ENCODE measurements around the gene WDR1. TPM values are rescaled to one million over a fixed set of nuclear protein-coding genes. Genes with fewer than 3 reads are reported as not detected.
A peak's percentile ranks its signal among the peaks of the same experiment; 100 is the strongest.

Gene WDR1
- total RNA-seq, 1 experiment from 2014 or later = 271 TPM

DNA sequence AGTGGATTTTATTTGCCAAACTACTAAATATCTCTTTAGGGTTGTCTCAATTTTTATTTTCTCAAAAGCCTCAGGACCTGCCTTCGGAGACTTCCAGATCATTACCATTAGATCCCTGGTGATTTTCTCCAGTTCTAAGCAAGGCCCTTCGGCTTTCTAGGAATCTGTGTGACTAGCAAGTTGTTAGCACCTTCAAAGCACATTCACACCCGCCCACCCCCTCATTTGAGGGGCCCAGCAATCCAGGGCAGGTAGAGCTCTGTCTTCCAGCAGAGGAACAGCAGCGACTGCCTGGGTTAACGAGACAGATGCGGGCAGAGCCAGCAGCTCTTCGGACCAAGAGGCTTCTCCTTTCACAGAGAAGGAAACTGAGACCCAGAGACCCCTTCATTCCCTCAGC lies 2.0 kb downstream of the WDR1 start:
- DNase-seq (ENCODE audit: low spot score) = no peak

DNA sequence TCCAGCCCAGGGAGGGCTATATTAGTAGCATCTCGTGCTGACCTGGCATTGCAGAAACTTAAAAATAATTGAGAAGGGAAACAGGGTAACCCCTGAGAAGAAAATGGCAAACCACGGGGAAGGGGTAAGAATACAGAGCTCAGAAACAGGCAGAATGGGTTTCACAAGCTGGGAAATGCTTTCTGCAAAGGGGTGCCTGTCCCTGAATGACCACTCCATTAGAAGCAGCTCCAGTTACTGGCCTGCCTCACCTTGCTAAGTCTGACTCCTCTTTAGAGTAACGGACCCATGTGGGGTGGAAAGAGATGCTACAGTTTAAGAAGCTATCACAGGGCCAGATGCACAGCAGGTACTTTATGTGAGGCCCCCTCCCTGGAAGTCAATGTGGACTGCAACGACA lies 2.5 kb downstream of the WDR1 start:
- DNase-seq (ENCODE audit: low spot score) = no peak

DNA sequence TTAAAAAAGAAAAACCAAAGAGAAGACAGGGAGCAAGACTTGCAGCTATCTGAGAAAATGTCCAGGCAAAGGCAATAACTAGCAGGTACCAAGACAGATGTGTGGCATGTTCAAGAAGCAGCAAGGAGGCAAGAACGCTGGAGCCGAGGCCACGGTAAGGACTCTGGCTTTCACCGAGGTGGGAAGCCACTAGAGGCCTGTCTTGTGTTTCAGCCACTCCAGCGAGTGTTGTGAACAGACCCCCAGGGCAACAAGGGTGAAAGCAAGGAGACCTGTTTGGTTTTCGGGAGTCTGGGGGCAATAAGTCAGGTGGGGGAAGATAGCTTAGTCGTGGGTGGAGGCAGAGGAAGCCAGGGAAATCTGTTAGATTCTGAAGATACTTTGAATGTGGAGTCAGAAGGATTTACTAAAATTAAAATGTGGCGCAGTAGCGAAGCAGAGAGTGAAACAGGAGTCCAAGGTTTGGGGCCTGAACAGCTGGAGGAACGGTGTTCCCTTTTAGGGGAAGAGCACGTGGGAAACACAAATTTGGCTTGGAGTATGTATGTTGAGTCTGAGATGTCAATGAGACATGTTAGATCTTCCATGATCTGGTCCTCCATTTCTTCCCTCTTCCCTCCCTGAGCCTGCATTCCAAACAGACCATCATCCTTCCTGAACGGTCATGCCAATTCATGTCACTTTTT lies 3.1 kb downstream of the WDR1 start:
- no peak for DNase-seq (ENCODE audit: low spot score)

DNA sequence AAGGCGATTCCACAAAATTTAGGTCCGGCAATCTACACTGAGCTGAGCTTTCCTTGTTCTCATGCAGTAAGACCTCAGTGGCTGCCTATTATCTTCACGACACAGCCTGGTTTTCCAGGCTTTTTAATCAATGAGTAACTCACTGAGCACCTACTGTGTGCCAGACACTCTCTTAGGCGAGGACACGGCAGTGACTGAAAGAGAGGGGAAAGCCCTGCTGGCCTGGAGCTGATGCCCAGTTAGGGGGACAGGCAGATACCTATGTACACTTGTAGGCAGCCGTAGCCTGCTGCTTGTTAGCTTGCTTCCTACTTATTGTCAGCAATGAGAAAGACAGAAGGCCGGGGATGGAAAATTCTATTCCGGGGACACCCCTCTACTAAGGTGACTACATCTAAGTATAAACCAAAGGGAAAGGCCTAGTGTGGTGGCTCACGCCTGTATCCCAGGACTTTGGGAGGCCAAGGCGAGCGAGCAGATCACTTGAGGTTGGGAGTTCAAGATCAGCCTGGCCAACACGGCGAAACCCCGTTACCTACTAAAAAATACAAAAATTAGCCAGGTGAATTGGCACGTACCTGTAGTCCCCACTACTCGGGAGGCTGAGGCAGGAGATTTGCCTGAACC lies 3.8 kb downstream of the WDR1 start:
- no peak for DNase-seq (ENCODE audit: low spot score)

DNA sequence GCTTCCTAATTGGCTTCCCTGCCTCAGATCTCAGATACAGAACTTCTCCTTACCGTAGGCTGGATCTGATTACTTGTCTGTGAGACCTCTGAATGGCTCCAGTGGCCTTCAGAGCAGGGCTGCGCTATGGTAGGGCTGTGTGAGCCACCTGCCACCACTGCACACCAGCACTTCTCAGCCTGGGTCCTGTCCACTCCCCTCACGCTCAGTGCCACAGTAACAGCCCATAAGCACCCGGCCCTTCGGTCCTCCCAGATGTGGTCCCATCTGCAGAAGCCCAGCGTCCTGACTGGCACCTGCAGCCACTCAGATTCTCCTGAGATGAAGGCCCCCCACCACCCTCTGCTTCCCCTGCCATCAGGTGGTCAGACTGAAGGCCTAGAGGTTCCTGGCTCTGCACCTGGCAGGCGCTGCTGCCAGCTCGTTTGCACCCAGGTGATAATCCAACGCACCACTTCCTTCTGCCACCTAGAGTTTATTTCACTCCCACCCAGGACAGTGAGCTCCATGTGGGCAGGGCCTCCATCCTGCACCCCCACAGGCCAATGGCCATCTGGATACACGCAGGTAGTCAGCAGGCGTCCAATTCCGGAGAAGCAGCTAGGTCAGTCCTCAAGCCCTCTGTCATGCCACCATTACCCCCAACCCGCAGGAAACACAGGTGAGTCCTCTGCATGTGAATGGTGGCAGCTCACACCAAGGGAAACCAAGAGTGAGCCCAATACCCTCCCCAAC lies 5.4 kb downstream of the WDR1 start:
- DNase-seq (ENCODE audit: low spot score) = no peak

DNA sequence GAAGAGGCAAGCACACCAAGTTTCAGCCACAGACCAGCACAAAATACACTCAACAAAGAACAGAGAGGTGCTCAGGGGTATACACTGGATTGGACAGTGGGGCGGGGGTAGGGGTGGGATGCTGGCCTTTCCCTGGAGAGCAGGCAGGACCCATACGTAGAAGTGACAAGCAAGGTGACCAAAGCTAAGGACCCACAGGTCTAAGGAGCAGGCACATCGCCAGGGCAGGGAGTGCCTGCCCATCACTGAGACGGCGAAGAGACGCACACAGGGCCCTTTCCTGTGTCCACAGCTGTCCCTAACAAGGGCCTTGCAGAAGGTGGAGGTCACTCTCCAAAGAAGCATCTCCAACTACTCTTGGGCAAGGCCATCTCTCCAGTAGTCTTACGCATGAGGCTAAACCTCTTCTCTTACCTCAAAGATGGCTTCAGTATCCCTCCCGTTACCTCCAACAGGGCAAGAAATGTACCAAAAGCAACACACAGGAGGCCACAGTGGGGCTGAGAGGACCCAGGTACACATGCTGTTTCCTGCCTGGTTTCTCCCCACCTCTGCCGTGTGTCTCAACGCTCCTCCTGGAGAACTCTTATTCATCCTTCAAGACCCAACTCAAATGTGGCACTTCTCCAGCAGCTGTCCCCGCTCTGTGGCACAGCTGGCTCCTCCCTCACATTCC lies 6.5 kb downstream of the WDR1 start:
- DNase-seq (ENCODE audit: low spot score) = no peak

DNA sequence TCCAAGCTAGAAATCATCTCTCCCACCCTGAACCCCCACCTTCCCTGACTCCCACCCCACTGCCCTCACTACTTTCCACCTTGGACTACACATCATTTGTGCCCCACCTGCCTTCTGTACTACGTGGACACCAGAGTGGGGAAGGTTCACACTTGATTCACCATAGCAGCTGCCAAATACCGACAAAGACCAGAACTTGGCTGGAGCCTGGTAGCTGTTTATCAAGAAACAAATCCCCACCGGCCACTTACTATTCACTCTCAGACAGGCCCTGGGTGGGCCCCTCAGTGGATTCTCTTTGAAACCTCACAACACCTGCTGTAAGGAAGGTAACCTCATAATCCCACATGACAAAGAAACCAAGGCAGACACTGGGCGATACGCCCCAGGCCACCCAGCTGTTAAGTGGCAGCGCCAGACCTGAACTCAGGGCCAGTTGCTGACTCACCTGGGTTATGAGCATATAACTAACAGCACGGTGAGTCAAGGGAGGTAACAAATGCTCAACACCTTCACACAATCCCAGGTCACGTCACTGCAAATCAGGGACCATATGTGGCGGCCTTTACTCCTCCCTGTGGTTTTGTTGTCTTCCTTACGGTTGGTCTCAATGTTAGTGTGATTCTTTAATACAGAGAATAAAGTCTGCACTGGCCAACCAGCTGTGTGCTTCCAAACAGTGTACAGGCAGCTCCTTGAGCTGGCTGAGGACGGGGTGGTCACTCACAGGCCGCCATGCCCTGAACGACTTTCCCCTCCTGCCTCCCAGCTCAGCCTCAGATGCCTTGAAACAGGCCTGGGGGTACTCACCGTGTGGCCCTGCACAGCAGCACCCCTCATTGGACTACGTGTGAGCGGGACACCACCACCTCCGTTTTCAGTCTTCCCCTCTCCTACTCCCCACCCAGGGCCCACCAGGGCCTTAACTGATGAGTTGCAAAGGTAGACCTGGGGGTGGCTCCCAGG lies 7.5 kb downstream of the WDR1 start:
- peak; percentile 41 for DNase-seq (ENCODE audit: low spot score)

DNA sequence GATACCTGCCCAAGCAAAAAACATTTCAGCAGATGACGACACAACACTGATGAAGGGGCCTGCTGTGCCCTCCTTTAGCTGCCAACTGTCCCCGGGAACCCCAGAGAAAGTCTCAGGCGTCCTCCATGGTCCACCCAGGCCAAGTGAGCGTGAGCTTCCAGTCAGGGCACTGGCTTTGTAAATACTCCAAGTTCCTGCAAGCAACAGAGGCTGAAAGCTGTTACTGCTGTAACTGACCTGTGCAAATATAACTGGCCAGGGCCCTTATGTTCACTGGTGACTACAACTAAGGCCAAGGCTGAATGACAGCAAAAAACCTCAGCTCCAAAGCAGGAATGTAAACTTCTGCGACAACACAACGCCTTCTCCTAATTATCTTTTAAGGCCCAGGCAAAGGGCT lies 8.2 kb downstream of the WDR1 start:
- DNase-seq (ENCODE audit: low spot score) = no peak

DNA sequence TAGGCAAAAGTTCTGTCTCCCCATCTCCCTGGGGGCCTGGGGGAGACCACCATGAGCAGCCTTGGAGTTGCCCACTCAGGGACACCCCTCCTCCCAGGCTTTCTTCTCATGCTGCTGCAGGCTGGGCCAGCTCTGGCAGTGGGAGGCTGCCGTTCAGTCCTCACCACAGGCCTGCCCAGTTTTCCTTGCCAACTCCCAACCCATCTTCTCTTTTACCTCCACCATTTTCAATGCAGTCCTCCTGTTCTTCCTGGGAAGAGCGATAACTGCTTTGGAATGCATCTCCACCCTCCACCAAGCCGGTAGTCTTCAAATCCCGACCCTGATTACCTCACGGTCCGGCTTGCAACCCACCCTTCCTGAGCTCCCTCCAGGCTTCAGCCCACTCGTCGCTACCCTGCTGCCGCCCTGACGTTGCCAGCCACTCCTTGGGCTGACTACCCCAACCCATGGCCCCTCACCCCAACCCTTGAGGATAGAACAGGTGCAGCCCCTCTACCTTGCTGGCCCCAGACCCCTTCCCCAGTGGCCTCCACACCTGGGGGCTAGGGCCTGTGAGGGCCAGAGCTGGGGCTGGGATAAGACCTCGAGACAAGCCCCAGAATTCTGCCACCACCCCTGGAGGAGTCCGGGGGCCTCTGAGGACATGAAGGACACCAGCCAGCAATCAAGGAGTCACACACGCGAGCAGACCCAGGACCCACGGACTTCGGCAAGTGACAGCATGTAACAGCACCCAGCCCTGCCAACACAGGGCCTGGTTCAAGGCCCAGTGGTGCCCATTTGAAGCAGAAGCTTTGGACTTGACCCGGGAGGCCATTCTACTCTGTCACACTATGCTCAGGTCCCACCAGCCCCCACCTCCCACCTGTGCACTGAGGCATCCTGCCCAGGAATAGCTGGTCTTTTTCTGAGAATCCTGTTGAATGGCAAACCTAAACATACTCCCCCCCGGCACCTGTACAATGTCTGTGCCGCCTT lies 9.2 kb downstream of the WDR1 start:
- DNase-seq (ENCODE audit: low spot score) = peak; percentile 44

DNA sequence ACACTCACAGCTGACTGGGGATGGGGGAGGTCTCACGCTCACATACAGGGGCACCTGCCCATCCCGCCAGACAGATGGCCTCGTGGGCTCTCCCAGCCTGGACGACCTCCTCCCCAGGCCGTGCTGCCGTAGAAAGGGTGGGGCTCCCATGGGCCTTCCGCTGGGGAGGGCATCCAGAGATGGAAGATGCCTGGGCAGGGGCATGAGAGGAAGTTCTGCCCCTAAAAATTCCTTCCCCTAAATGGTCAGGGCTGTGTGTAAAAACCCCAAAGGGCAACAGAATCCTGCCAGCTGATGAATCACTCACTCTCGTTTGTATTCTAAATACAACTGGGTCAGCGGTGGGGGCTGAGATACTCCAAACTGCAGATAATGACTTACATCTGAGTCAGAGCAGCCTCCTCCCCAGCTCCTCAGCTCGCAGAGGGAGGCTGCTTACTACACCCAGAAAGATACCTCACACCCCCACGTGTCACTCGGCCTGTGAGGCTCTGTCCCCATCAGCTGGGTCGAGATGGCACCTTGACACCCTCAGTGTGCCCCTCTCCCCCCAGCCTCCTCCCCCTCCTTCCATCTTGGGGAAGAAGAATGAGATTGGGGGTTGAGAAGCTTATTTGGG lies 10.1 kb downstream of the WDR1 start:
- DNase-seq (ENCODE audit: low spot score) = peak; percentile 98

DNA sequence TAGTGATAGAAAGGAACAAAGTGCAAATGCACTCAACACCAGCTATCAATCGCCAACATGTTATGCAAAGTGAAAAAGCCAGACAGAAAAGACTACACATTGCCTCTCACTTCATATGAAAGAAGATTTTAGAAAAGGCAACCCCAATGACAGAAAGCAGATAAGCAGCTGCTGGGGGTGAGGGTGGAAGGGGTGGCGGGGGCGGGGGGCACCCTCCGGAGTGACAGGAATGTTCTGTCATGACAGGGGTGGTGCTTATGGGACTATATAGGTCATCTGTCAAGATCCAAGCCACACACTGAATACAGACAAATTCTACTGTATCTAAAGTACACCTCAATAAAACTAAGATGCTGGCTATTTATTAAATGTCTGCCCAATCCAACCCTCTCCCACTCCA lies 10.7 kb downstream of the WDR1 start:
- DNase-seq (ENCODE audit: low spot score) = no peak

DNA sequence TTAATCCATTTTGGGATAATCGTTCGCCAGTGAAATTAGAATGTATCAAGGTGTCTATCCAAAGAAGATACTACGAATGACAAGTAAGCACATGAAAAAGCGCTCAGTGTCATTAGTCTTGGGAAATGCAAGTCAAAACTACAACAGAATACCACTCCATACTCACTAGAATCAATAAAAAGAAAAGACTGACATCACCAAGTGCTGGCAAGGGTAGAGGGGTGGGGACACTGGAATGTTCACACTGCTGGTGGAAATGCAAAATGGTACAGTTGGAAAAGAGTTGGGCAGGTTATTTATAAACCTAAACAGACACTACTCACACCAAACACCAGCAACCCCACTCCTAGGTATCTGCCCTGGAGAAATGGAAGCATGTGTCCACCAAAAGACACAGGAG lies 11.2 kb downstream of the WDR1 start:
- no peak for DNase-seq (ENCODE audit: low spot score)

DNA sequence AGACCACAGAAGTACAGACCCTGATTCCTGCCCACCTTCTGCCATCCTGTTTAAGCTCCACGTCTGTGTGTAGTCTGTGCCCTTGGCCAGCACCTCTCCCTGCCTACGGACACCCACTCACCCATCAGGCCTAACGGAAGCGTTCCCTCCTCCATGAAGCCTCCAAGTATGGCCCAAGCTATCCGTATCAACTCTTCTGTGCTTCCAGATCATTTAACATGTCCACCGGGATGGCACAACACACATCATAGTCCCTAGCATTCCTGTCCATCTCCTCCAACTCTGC lies 11.7 kb downstream of the WDR1 start:
- no peak for DNase-seq (ENCODE audit: low spot score)

DNA sequence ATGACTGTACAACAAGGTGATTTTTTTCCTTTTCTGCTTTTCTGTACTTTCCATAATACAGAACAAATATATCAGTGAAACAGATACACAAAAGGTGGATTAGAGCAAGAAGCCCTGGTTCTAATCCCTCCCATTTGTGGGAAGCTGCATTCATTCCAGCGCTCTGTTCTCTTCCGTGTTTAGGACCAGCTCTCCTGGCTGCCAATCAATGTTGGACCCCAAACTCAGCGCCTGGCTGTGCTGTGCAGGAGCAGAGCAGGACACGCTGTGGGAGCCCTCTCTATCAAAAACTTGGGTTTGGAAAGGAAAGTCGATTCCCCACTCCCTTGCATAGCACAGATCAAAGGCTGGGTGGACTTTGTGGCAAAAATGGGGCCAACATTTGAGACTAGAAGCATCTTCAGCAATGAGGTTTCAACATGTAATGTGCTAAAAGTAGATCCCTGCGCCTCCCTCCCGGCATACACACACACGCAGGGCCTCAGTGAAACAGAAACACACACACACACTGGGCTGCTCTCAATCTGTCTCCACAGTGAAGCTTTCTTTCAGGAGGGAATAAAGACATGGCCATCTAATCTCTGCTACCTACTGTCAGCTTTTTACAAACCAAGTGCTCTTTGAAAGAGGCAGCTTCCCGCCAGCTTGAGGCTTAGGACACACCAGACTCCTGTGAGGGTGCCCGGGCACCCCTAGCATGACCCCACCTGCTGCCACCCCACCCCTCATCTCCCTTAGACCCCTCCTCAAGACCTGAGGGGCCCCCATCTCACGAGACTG lies 12.2 kb downstream of the WDR1 start:
- DNase-seq (ENCODE audit: low spot score) = no peak

DNA sequence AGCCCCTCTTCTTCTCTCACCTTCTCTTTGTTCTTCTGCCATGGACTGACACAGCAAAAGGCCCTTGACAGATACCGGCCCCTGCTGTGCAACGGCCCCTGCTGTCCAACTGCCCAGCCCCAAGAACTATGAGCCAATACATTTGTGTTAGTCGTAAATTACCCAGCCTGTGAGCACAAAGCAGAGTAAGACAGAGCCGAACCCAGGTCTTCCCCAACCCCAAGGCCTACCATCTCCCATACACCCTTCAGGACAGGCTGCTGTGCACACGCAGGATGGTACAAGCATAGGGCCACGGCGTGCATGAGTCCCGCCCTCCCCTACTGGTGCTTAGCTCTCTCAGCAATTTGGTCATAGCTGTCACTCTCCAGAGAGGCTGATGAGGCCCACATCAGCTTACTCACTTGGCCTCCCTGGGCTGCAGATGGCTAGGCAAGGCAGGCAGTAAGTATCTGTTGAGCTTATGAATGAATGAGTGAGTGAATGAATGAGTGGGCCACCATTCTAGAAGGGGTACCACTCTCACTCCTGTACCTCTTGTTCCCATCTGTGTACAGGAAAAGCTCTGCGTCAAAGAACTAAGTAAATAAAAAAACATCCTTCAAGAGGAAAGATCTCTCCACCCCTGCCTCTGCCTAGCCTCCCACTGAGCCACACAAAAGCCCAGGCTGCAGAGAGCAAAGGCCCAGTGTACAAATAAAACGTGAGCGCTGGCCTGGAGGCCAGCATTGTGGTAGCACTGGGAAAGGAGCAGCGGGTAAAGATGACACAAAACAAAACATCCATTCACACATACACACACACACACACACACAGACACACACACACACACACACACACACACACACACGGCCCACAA lies 13.9 kb downstream of the WDR1 start:
- no peak for DNase-seq (ENCODE audit: low spot score)

DNA sequence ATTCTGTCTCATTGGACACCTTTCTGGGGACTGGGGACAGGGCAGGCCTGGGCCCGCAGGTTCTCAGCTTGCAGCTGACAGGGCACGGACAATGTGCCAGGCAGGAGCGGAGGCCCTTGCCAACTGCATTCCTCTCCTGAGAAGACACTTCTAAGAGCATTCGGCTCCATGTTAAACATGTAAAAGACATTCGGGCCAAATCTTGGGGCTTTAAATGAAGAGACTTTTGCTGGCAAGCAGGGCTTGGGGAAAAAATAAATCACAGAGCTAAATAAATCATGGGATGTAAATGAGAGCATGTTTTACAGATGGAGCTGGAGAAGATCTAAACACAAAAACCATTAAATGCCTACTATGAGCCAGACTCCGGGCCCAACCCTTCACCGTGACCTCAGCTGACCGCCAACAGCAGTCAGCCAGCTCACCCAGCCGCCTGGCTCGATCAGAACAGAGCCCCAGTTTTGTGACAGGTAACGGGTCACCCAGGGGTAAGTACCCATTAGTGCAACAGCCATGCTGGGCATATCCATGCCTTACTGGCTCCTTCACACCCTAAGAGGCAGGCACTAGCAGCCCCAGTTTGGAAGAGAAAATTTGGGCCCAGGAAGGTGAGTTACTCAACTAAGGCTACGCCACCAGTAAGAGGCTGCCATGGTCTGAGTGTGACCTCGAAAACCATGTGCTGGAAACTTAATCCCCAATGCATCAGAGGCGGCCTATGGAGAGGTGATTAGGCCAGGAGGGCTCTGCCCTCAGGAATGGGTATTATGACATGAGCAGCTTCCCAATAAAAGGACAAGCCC lies 14.7 kb downstream of the WDR1 start:
- no peak for DNase-seq (ENCODE audit: low spot score)

DNA sequence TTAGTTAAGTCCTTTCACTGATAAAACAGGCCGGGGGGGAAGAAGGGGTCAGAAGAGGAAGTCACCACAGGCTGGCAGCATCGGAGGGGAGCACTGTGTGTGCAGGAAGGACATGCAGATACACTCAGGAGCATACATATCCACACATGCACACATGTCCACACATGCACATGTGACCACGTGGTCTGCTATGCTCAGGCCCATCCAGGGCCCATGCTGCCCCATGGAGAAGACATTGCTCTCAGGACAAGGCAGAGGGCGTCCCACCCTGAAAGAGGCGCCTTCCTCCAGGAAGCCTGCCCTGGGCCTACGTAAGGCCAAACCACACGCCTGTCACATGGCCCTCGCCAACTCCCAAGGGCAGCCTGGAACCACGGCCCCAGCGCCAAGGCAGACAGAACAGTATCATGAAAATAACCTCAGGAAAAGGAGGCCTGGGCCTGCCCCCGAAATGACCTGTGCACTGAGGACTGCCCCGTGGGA lies 15.8 kb downstream of the WDR1 start:
- DNase-seq (ENCODE audit: low spot score) = no peak
